IPS-15b (cell line): ENCODE data around the gene TCERG1L.
"Not testable (repeated sequence)": the region's sequence is repeated elsewhere in the genome, so short reads cannot be mapped to it uniquely, and the experiment has no call there.

Source experiments
- H3K27me3 ChIP-seq: one replicate; pipeline ENCODE4 v1.6.1; 2013; ENCODE audit warnings: low read length; ENCODE audit not compliant: control insufficient read depth, insufficient read depth
- H3K36me3 ChIP-seq: one replicate; pipeline ENCODE4 v1.6.1; 2013; ENCODE audit warnings: low read length; ENCODE audit not compliant: control insufficient read depth, insufficient read depth
- H3K4me1 ChIP-seq: one replicate; pipeline ENCODE4 v1.6.1; 2013; ENCODE audit warnings: mild to moderate bottlenecking, low read length; ENCODE audit not compliant: control insufficient read depth, insufficient read depth
- H3K4me3 ChIP-seq: one replicate; pipeline ENCODE4 v1.5.1; 2013; ENCODE audit warnings: low read depth, low read length
- H3K9ac ChIP-seq: one replicate; pipeline ENCODE4 v1.6.1; 2013; ENCODE audit warnings: low read depth, mild to moderate bottlenecking, low read length
- H3K9me3 ChIP-seq: one replicate; pipeline ENCODE4 v1.6.1; 2013; ENCODE audit warnings: mild to moderate bottlenecking, low read length; ENCODE audit not compliant: control insufficient read depth, insufficient read depth

TCERG1L gene

GRCh38 chr10:131100418-131101410 lies 210.8 kb downstream of the TCERG1L start:
- H3K4me1 ChIP-seq, H3K9ac ChIP-seq, H3K9me3 ChIP-seq, H3K4me3 ChIP-seq, H3K36me3 ChIP-seq, H3K27me3 ChIP-seq: not testable (repeated sequence)

GRCh38 chr10:131099028-131099726 lies 212.3 kb downstream of the TCERG1L start:
- Histone ChIP-seq H3K4me3 (no peak overlapping the region), H3K27me3 (no peaks in the 10 kb centered on the region), H3K4me1 (no peaks in the 10 kb centered on the region), H3K9me3 (no peaks in the 10 kb centered on the region), H3K9ac (no peak overlapping the region), H3K36me3 (peaks cover 4% of the 10 kb centered on the region)

GRCh38 chr10:131098416-131098952 lies 213.0 kb downstream of the TCERG1L start:
- no peaks in the 10 kb centered on the region for H3K27me3 ChIP-seq
- no peak overlapping the region for H3K9ac ChIP-seq
- H3K9me3 ChIP-seq: no peaks in the 10 kb centered on the region
- peaks cover 4% of the 10 kb centered on the region for H3K36me3 ChIP-seq
- H3K4me3 ChIP-seq: no peak overlapping the region
- no peaks in the 10 kb centered on the region for H3K4me1 ChIP-seq

DNA sequence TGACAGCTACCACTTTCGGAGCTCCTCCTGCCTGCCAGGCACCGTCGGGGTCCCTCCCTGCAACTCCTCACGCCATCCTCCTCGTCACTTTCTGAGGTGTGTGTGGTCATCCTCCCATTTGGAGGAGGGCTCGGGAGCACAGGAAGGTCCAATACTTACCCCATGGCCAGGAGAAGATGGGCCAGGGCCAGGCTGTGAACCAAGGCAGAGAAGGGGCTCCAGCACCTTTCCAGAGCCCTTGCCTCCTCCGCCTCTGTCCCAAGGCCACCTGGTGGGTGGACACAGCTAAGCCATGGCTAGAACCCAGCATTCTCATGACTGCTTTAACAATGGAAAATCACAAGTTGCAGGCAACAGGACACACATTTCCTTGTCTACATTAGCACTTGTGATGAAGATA lies 215.5 kb downstream of the TCERG1L start:
- no peaks in the 10 kb centered on the region for H3K4me1 ChIP-seq
- no peak overlapping the region for H3K9ac ChIP-seq
- H3K4me3 ChIP-seq: no peak overlapping the region
- H3K27me3 ChIP-seq: no peaks in the 10 kb centered on the region
- H3K9me3 ChIP-seq: no peaks in the 10 kb centered on the region
- H3K36me3 ChIP-seq: peaks cover 4% of the 10 kb centered on the region

- Histone ChIP-seq H3K36me3 (peaks cover 4% of the 10 kb centered on the region), H3K9ac (no peak overlapping the region), H3K4me3 (no peak overlapping the region), H3K9me3 (no peaks in the 10 kb centered on the region), H3K27me3 (no peaks in the 10 kb centered on the region), H3K4me1 (no peaks in the 10 kb centered on the region)
Observed at GRCh38 chr10:131095313-131095580, 216.3 kb downstream of the TCERG1L start.

- Histone ChIP-seq H3K9me3 (no peaks in the 10 kb centered on the region), H3K4me1 (no peaks in the 10 kb centered on the region), H3K36me3 (peaks cover 4% of the 10 kb centered on the region), H3K9ac (no peak overlapping the region), H3K27me3 (no peaks in the 10 kb centered on the region), H3K4me3 (no peak overlapping the region)
Observed at GRCh38 chr10:131094527-131095312, 216.8 kb downstream of the TCERG1L start.

DNA sequence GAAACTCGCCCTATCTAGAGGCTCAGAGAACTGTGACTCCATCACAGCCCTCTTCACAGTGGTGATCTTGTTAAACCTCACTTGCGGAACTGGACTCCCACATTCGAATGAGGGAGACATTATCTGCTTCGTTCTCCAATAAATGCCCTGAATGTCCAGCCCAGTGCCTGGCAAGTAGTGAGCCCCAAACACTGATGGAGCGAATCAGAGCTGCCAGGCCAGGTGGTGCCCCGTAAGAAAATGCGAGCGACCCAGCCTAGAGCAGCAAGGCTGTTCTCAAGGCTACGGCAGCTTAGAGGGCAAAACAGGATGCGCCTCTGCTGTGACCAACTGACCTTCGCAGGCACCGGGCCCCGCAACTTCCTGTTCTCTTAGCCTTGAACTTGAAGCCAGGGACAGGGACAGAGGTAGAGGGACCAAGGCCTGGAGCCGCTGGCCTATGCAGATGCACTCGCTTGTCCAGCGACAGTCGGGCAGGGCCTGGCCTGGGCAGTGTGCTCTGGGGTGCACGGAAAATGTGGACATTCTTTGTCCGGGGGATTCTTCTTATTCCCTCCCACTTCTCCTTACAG lies 217.6 kb downstream of the TCERG1L start:
- Histone ChIP-seq H3K27me3 (no peaks in the 10 kb centered on the region), H3K9ac (no peak overlapping the region), H3K4me1 (no peaks in the 10 kb centered on the region), H3K36me3 (peaks cover 4% of the 10 kb centered on the region), H3K4me3 (no peak overlapping the region), H3K9me3 (no peaks in the 10 kb centered on the region)

GRCh38 chr10:131093346-131093745 lies 218.2 kb downstream of the TCERG1L start:
- H3K9me3 ChIP-seq: no peaks in the 10 kb centered on the region
- H3K36me3 ChIP-seq: peaks cover 4% of the 10 kb centered on the region
- no peak overlapping the region for H3K9ac ChIP-seq
- no peaks in the 10 kb centered on the region for H3K4me1 ChIP-seq
- no peak overlapping the region for H3K4me3 ChIP-seq
- H3K27me3 ChIP-seq: no peaks in the 10 kb centered on the region

DNA sequence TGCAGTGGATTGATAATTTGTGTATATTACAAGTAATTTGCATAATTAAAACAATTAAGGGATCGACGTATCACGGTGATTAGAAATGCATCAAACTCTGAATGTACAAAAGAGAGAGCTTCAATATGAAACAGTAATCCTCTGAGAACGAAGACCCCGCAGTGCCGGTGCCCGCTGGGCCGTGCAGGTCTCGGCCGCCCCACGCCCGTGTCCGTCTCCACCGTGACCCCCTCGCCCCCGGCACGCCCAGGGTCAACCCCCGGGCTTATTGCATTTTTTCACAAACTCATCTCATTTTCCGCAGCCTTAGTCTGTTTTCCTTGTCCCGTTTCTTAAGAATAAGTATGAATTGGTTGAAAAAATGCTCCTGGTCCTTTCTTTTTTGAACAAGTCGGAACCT lies 218.6 kb downstream of the TCERG1L start:
- Histone ChIP-seq H3K4me1 (no peaks in the 10 kb centered on the region), H3K36me3 (peaks cover 4% of the 10 kb centered on the region), H3K9ac (no peak overlapping the region), H3K4me3 (no peak overlapping the region), H3K9me3 (no peaks in the 10 kb centered on the region), H3K27me3 (no peaks in the 10 kb centered on the region)

DNA sequence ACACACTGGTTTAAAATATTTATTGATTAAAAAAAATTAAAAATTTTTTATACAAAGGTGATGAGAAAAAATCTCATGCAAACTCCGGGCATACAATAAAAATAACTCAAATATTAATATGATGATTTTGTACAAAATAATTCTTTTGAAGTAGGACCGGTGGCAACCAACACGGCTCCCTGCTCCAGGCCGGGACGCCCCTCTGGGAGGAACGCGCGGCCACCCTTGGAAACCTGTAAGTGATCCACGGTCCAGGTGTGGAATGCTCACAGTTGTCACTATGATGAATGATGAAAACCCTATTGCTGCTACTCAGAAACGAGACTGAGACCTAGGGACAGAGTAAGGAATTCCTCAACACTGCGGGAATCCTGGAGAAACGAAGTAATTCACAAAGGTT lies 219.1 kb downstream of the TCERG1L start:
- H3K27me3 ChIP-seq: no peaks in the 10 kb centered on the region

GRCh38 chr10:131091682-131092081 lies 219.8 kb downstream of the TCERG1L start:
- Histone ChIP-seq H3K9ac (no peak overlapping the region), H3K4me3 (no peak overlapping the region), H3K27me3 (no peaks in the 10 kb centered on the region), H3K4me1 (no peaks in the 10 kb centered on the region), H3K36me3 (peaks cover 4% of the 10 kb centered on the region), H3K9me3 (no peaks in the 10 kb centered on the region)

More for the DNA sequence above, 219.1 kb downstream of the TCERG1L start:
- H3K36me3 ChIP-seq: peaks cover 4% of the 10 kb centered on the region
- H3K4me3 ChIP-seq: no peak overlapping the region
- H3K9ac ChIP-seq: no peak overlapping the region
- no peaks in the 10 kb centered on the region for H3K9me3 ChIP-seq
- H3K4me1 ChIP-seq: no peaks in the 10 kb centered on the region
